ENCODE measurements around the gene NPBWR2. TPM values are rescaled to one million over a fixed set of nuclear protein-coding genes. Genes with fewer than 3 reads are reported as not detected.

Gene NPBWR2
- total RNA-seq, 4 donors from 2014 or later: not detected

DNA sequence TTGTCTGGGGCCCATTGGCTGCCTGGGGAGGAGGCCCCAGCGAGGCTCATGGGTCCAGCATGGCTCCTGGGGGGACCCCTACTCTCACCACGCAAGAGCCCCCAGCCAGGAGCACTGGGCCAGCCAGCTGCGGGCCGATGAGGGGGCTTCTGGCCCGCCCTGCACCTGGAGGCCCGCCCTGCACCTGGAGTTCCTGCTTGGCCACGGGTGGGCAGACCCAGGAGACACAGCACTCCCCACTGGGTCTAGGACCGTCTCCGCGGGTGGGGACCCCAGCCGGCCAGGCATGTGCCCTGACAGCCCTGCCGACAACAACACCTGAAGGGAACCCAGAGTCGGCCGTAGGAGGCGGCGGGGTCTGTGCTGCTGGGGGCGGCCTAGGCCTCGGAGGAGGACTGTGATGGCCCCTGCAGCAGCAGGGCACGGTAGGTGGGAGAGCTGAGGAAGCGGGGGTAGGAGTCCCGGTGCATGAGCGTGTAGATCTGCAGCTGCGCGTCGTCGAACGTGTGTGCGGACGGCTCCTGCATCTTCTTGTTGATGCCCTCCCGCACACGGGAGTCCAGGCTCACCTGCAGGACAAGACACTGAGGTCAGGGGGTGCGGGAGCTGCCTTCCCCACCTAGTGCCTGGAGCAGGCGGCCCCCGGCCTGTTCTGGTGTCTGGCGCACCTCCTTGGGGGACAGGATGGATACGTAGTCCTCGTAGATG is 33.7 kb downstream of the NPBWR2 start:
- WGBS, 2 donors (ENCODE audit: low coverage in 1 of 2): 92 to 94% methylated on average over 10 to 32 of the region's 37 CpGs
- Histone ChIP-seq H3K4me1 (peaks cover 3 to 9% (median 5%) of the 10 kb centered on the region in 4 donors), H3K9me3 (no peaks in the 10 kb centered on the region), H3K4me3 (no peak overlapping the region), H3K27me3 (peaks cover 5% of the 10 kb centered on the region), H3K27ac (no peak overlapping the region), H3K36me3 (no peaks in the 10 kb centered on the region)
- TF ChIP-seq POLR2AphosphoS5 (IDR thresholded peaks at IDR 0.05) (no peak), EP300 (IDR thresholded peaks at IDR 0.05; ENCODE audit: low read depth) (no peak), POLR2A (IDR thresholded peaks at IDR 0.05) (no peak)
- TF ChIP-seq, protein P1, sequence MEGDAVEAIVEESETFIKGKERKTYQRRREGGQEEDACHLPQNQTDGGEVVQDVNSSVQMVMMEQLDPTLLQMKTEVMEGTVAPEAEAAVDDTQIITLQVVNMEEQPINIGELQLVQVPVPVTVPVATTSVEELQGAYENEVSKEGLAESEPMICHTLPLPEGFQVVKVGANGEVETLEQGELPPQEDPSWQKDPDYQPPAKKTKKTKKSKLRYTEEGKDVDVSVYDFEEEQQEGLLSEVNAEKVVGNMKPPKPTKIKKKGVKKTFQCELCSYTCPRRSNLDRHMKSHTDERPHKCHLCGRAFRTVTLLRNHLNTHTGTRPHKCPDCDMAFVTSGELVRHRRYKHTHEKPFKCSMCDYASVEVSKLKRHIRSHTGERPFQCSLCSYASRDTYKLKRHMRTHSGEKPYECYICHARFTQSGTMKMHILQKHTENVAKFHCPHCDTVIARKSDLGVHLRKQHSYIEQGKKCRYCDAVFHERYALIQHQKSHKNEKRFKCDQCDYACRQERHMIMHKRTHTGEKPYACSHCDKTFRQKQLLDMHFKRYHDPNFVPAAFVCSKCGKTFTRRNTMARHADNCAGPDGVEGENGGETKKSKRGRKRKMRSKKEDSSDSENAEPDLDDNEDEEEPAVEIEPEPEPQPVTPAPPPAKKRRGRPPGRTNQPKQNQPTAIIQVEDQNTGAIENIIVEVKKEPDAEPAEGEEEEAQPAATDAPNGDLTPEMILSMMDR (IDR thresholded peaks at IDR 0.05): no peak
- intact Hi-C loops (cut with DNase I; ENCODE audit: low total_unique reads) (no loop called here), in situ Hi-C loops (cut with MboI; ENCODE audit: low pct_ligation_motif_present in 1 of 4, low pct_unique_long_range_greater_than_20kb in 1 of 4, low sequenced_read_pairs in 3 of 4) (no loop called here)
- no peak for DNase-seq

DNA sequence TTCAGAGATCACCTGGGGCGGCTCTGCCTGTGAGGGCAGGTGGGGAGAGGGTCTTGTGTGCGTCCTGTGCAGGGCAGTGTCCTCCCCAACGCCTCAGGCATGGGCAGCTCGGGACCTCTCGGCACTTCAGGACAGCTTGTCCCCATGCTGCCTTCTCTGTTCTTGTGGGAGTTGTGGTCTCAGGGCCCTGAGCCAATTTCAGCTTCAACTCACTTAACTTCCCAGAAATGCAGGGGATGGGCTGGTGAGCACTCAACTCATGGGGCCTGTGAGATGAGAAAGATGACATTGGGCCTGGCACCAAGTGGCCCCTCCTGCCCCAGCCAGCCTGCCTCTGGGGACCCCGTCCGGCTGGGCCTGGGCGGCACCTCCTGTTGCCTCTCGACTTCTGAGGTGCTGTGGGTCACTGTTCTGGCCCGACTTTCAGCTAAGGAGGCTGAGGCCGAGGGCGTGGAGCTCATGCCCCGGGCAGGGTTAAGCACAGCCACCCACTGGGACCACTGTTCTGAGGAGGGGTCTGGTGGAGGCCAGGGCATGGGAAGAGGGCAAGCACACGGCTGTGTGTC is 34.8 kb downstream of the NPBWR2 start:
- Histone ChIP-seq H3K36me3 (no peaks in the 10 kb centered on the region), H3K4me1 (no peaks in the 10 kb centered on the region), H3K27me3 (no peaks in the 10 kb centered on the region), H3K27ac (no peak overlapping the region), H3K9me3 (no peaks in the 10 kb centered on the region), H3K4me3 (no peak overlapping the region)
- in situ Hi-C loops (cut with MboI; ENCODE audit: low pct_ligation_motif_present in 1 of 4, low pct_unique_long_range_greater_than_20kb in 1 of 4, low sequenced_read_pairs in 3 of 4) (no loop called here), intact Hi-C loops (cut with DNase I; ENCODE audit: low total_unique reads) (no loop called here)
- no peak for DNase-seq
- 88% methylated on average over 11 of the region's 14 CpGs; no CpG with 5 or more reads in 1 of the 2 donors for WGBS, 2 donors (ENCODE audit: low coverage in 1 of 2)
- TF ChIP-seq EP300 (IDR thresholded peaks at IDR 0.05; ENCODE audit: low read depth) (no peak), POLR2A (IDR thresholded peaks at IDR 0.05) (no peak), POLR2AphosphoS5 (IDR thresholded peaks at IDR 0.05) (no peak)
- TF ChIP-seq, protein P1 (IDR thresholded peaks at IDR 0.05): no peak

DNA sequence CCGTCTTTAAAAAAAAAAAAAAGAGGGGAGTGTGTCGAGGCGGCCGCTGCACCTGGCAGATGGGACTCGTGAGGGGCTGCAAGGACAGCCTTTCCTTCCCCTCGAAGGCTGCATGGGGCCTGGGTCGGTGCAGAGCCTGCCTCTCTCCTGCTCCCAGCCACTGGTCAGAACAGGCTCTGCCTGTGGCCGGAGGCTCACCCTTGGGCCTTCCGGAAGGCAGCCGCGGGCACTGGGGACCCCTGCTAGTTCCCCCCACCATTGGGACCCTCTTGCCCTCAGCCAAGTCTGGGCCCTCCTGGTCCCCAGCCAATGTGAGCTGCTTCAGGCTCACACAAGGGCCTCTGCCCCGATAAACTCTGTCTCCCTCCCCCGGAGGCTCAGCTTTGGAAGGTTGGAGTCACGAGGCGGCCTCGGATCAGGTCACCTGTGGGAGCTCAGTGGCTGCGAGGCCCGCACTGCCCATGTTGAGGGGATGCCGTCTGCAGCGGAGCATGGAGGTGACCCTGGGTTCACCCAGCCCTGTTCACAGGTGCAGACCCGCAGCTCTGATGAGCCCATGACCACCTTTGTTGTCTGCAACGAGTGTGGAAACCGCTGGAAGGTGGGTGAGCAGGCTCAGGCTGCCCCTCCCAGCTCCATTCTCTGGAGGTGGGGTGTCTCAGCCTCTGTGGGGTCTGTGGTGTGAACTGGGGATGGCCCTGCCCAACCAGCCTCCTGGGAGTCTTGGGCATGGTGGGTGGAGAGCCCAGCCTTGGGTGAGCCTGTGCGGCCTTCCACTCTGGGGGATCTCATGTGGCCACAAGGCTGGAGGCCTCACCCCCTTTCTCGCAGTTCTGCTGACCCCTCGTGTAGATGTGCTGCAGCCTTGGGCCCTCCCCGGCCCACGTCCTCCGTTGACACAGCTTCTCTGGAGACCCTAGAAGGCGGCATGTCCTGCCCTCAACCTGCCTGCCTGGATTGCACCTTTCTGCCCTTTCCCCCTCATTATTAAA is 35.7 kb downstream of the NPBWR2 start:
- 80 to 95% methylated on average over 9 to 29 of the region's 30 CpGs for WGBS, 2 donors (ENCODE audit: low coverage in 1 of 2)
- in situ Hi-C loops (cut with MboI; ENCODE audit: low pct_ligation_motif_present in 1 of 4, low pct_unique_long_range_greater_than_20kb in 1 of 4, low sequenced_read_pairs in 3 of 4) (no loop called here), intact Hi-C loops (cut with DNase I; ENCODE audit: low total_unique reads) (no loop called here)
- Histone ChIP-seq H3K27me3 (no peaks in the 10 kb centered on the region), H3K9me3 (no peaks in the 10 kb centered on the region), H3K4me3 (no peak overlapping the region), H3K36me3 (no peaks in the 10 kb centered on the region), H3K27ac (no peak overlapping the region), H3K4me1 (no peaks in the 10 kb centered on the region)
- no peak for DNase-seq
- no peak for TF ChIP-seq POLR2A (IDR thresholded peaks at IDR 0.05)

DNA sequence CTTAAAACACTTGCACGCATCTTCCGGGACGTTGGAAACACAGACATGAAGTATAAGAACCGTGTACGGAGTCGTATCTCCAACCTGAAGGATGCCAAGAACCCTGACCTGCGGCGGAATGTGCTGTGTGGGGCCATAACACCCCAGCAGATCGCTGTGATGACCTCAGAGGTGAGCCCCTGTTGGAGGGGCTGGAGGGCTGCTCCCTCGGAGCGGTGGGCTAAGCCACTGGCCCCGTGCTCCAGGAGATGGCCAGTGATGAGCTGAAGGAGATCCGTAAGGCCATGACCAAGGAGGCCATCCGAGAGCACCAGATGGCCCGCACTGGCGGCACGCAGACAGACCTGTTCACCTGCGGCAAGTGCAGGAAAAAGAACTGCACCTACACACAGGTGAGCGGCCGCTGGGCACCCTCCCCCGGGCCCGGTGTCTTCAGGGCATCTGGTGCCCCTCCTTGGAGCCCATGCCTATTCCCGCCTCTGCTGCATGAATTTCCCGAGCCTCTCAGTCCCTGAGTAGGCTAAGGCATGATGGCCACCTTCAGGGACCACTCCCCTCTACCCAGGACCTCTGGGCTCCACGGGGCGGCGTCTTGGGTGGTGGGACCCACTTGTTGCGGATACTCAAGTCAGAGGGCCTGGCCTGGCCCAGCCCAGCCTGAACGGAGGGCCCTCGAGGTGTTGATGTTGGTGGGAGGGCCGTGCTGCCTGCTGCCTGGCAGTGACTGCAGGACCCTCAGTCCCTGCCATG is 36.9 kb downstream of the NPBWR2 start:
- in situ Hi-C loops (cut with MboI; ENCODE audit: low pct_ligation_motif_present in 1 of 4, low pct_unique_long_range_greater_than_20kb in 1 of 4, low sequenced_read_pairs in 3 of 4): no loop called here

More for the DNA sequence above, 36.9 kb downstream of the NPBWR2 start:
- Histone ChIP-seq H3K27ac (no peak overlapping the region), H3K4me3 (no peak overlapping the region), H3K36me3 (no peaks in the 10 kb centered on the region), H3K9me3 (no peaks in the 10 kb centered on the region), H3K4me1 (no peaks in the 10 kb centered on the region), H3K27me3 (no peaks in the 10 kb centered on the region)
- 89% methylated on average over 31 of the region's 31 CpGs; no CpG with 5 or more reads in 1 of the 2 donors for WGBS, 2 donors (ENCODE audit: low coverage in 1 of 2)
- intact Hi-C loops (cut with DNase I; ENCODE audit: low total_unique reads): no loop called here
- no peak for DNase-seq
- TF ChIP-seq POLR2A (IDR thresholded peaks at IDR 0.05) (no peak), POLR2AphosphoS5 (IDR thresholded peaks at IDR 0.05) (no peak), EP300 (IDR thresholded peaks at IDR 0.05; ENCODE audit: low read depth) (no peak)
- TF ChIP-seq, protein P1 (IDR thresholded peaks at IDR 0.05): no peak

Measured in transverse colon (tissue), 4 donors.